ENCODE data around the gene ADCY10. TPM values are rescaled to one million over a fixed set of nuclear protein-coding genes. Genes with fewer than 3 reads are reported as not detected.

ADCY10 gene
- total RNA-seq, 1 donor from 2014 or later = not detected

DNA sequence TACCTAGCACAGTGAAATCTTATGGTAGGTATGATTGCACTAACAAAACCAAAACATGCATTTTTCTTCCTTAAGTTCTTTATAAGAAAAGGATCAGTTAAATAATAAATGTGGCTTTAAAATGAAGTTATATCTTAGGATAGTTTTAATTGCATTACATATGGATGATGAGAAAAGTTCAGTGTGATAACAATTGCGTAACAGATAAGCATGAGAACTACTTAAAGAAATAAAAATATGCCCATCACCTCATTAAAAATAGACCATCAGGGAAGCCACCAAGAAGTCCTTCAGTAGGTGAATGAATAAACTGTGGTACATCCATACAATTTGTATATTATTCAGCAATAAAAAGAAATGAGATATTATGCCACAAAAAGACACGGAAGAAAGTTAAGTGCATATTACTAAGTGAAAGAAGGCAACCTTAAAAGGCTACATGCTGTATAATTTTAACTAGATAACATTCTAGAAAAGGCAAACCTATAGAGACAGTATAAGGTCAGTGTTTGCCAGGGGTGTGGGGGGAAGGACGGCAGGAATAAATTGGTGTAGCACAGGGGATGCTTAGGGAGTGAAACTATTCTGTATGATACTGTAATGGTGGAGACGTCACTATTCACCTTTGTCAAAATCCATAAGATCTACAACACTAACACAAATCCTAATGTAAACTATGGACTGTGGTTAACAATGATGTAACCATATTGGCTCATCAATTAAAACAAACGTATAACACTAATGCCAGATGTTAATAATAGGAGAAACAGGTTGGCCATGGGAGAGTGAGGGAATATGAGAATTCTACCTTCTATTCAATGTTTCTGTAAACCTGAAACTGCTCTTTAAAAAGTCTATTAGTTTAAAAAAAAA, 149.2 kb downstream of the ADCY10 start:
- peaks cover 20% of the 10 kb centered on the region for H3K4me1 Mint-ChIP-seq

DNA sequence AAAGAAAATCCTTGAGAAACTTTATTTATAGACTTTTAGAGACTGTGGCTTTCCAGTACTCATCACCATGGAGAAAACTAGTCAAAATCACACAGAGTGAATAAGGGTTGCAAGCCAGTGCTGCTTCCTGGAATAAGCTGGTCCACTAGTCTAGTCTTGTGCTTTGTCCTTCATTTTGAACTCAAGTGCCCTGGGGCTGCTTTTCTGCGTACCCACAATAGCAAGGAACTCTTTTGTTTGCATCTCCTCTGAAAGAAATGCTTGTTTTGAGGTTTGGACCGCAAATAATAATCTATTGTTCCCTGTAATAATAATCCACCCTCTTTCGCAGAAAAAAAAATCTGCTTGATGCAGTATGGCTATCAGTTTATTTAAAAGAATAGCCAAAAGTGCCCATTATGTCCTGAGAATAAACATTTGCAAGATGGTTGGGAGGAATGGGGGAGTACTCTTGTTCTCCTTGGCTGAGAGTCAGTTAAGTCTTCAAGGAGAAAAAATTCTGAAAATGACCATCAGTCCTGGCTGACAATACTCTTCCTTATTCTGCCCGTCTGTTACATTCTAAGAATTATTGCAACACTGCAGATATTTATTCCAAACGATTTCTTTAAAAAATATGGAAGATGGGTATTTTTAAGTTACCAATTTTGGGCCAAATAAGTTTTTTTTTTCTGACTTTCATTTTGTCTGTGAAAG, 150.3 kb downstream of the ADCY10 start:
- H3K4me3 Mint-ChIP-seq = no peak overlapping the region
- Histone ChIP-seq H4K20me1 (ENCODE audit: low read depth) (peaks cover 80% of the 10 kb centered on the region), H3K79me2 (ENCODE audit: low read depth) (peaks cover 58% of the 10 kb centered on the region)

More for the DNA sequence above, 149.2 kb downstream of the ADCY10 start:
- H3K4me3 Mint-ChIP-seq = no peak overlapping the region
- no peak overlapping the region for H3K27ac Mint-ChIP-seq
- TF ChIP-seq EZH2 (IDR thresholded peaks at IDR 0.05) (no peak), EZH2phosphoT487 (IDR thresholded peaks at IDR 0.05) (no peak)
- TF ChIP-seq, protein P1, sequence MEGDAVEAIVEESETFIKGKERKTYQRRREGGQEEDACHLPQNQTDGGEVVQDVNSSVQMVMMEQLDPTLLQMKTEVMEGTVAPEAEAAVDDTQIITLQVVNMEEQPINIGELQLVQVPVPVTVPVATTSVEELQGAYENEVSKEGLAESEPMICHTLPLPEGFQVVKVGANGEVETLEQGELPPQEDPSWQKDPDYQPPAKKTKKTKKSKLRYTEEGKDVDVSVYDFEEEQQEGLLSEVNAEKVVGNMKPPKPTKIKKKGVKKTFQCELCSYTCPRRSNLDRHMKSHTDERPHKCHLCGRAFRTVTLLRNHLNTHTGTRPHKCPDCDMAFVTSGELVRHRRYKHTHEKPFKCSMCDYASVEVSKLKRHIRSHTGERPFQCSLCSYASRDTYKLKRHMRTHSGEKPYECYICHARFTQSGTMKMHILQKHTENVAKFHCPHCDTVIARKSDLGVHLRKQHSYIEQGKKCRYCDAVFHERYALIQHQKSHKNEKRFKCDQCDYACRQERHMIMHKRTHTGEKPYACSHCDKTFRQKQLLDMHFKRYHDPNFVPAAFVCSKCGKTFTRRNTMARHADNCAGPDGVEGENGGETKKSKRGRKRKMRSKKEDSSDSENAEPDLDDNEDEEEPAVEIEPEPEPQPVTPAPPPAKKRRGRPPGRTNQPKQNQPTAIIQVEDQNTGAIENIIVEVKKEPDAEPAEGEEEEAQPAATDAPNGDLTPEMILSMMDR (IDR thresholded peaks at IDR 0.05) = no peak
- Histone ChIP-seq H3K4me1 (peaks cover 19% of the 10 kb centered on the region), H3K36me3 (no peaks in the 10 kb centered on the region), H3K4me2 (no peak overlapping the region), H3K9ac (no peak overlapping the region), H2AFZ (replicated peaks) (no peak overlapping the region), H3K27ac (no peak overlapping the region), H4K20me1 (ENCODE audit: low read depth) (peaks cover 70% of the 10 kb centered on the region), H3K79me2 (ENCODE audit: low read depth) (peaks cover 48% of the 10 kb centered on the region), H3K9me3 (ENCODE audit: low read depth) (no peaks in the 10 kb centered on the region), H3K4me3 (no peak overlapping the region), H3F3A (ENCODE audit: low read depth) (peaks cover 6% of the 10 kb centered on the region), H3K27me3 (no peaks in the 10 kb centered on the region)
- H3K9me3 Mint-ChIP-seq = no peaks in the 10 kb centered on the region
- peaks cover 36% of the 10 kb centered on the region for H3K36me3 Mint-ChIP-seq
- DNase-seq (ENCODE audit: low spot score) = no peak
- H3K27me3 Mint-ChIP-seq (ENCODE audit: insufficient read depth, low read depth) = no peaks in the 10 kb centered on the region

DNA sequence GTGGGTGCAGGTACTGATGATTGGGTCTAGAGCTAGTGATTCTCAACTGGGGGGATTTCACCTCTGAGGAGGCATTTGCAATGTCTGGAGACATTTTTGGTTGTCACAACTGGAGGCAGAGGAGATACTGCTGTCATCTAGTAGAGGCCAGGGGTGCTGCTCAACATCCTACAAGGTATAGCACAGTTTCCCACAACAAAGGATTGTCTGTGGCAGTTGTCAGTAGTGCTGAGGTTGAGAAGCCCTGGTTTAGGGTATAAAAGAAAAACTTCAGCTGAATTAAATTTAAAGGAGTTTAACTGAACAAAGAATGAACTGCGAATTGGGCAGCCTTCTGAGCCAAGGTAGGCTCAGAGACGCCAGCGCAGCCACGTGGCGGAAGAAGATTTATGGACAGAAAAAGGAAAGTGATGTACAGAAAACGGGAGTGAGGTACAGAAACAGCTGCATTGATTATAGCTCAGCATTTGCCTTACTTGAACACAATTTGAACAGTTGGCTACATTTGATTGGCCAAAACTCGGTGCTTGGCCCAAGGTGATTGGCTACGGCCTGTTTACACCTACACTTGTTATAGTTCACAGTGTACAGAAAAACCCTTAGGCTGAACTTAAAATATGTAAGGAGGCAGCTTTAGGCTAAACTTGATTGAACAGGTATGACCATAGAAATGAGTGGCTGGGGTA, 151.7 kb downstream of the ADCY10 start:
- no peak overlapping the region for H2AFZ ChIP-seq (replicated peaks)
- H3K27me3 ChIP-seq = no peaks in the 10 kb centered on the region
- H3K27ac Mint-ChIP-seq = no peak overlapping the region
- H3K9ac ChIP-seq = no peak overlapping the region
- H3K79me2 ChIP-seq (ENCODE audit: low read depth) = peaks cover 73% of the 10 kb centered on the region
- H3K9me3 ChIP-seq (ENCODE audit: low read depth) = no peaks in the 10 kb centered on the region
- no peaks in the 10 kb centered on the region for H3K36me3 ChIP-seq
- H3K4me3 ChIP-seq = no peak overlapping the region
- no peak for DNase-seq (ENCODE audit: low spot score)
- no peaks in the 10 kb centered on the region for H3K9me3 Mint-ChIP-seq
- H3F3A ChIP-seq (ENCODE audit: low read depth) = no peaks in the 10 kb centered on the region
- H3K27me3 Mint-ChIP-seq (ENCODE audit: insufficient read depth, low read depth) = no peaks in the 10 kb centered on the region
- H3K4me2 ChIP-seq = no peak overlapping the region
- peaks cover 19% of the 10 kb centered on the region for H3K36me3 Mint-ChIP-seq
- peaks cover 21% of the 10 kb centered on the region for H3K4me1 Mint-ChIP-seq
- H3K27ac ChIP-seq = no peak overlapping the region
- H3K4me3 Mint-ChIP-seq = no peak overlapping the region
- peaks cover 78% of the 10 kb centered on the region for H4K20me1 ChIP-seq (ENCODE audit: low read depth)
- peaks cover 23% of the 10 kb centered on the region for H3K4me1 ChIP-seq
- TF ChIP-seq EZH2 (IDR thresholded peaks at IDR 0.05) (no peak), EZH2phosphoT487 (IDR thresholded peaks at IDR 0.05) (no peak)
- TF ChIP-seq, protein P1 (IDR thresholded peaks at IDR 0.05) = no peak

More for the DNA sequence above, 150.3 kb downstream of the ADCY10 start:
- H3F3A ChIP-seq (ENCODE audit: low read depth) = no peaks in the 10 kb centered on the region
- peaks cover 21% of the 10 kb centered on the region for H3K4me1 Mint-ChIP-seq
- no peak for TF ChIP-seq EZH2 (IDR thresholded peaks at IDR 0.05)
- TF ChIP-seq, protein P1 (IDR thresholded peaks at IDR 0.05) = no peak
- TF ChIP-seq EZH2phosphoT487 (IDR thresholded peaks at IDR 0.05) = no peak
- H3K4me2 ChIP-seq = no peak overlapping the region
- H3K9ac ChIP-seq = no peak overlapping the region
- H3K9me3 ChIP-seq (ENCODE audit: low read depth) = no peaks in the 10 kb centered on the region
- no peak overlapping the region for H2AFZ ChIP-seq (replicated peaks)
- H3K36me3 Mint-ChIP-seq = peaks cover 30% of the 10 kb centered on the region
- no peak overlapping the region for H3K27ac ChIP-seq
- no peak for DNase-seq (ENCODE audit: low spot score)
- peaks cover 23% of the 10 kb centered on the region for H3K4me1 ChIP-seq
- H3K27ac Mint-ChIP-seq = no peak overlapping the region
- no peak overlapping the region for H3K4me3 ChIP-seq
- H3K36me3 ChIP-seq = no peaks in the 10 kb centered on the region
- no peaks in the 10 kb centered on the region for H3K27me3 ChIP-seq
- no peaks in the 10 kb centered on the region for H3K9me3 Mint-ChIP-seq
- H3K27me3 Mint-ChIP-seq (ENCODE audit: insufficient read depth, low read depth) = no peaks in the 10 kb centered on the region
